Stimulated activated memory B cell treated with anti-CD40 and anti-IgM and Interleukin-4, amounts not matched to agents 10 μg/mL and 1 μg/mL and 100 μg/mL, for 72 hours (primary cell): ENCODE results near the gene XIAP.
A peak's percentile ranks its signal among the peaks of the same experiment; 100 is the strongest.

Source experiments
- ATAC-seq: fragments of 150-1000 bp; cut with Tn5 transposase; 2 replicates; pipeline ENCODE4 v1.10.0; 2021
- H3K27ac Mint-ChIP-seq: one replicate; pipeline ENCODE4 v1.8.0; 2022; ENCODE audit warnings: mild to moderate bottlenecking, mixed read lengths
- H3K27me3 Mint-ChIP-seq: one replicate; pipeline ENCODE4 v1.8.0; 2022; ENCODE audit warnings: mixed read lengths
- H3K36me3 Mint-ChIP-seq: one replicate; pipeline ENCODE4 v1.8.0; 2022; ENCODE audit warnings: mixed read lengths
- H3K4me1 Mint-ChIP-seq: one replicate; pipeline ENCODE4 v1.8.0; 2022; ENCODE audit warnings: mixed read lengths
- H3K4me3 Mint-ChIP-seq: one replicate; pipeline ENCODE4 v1.8.0; 2022; ENCODE audit warnings: mild to moderate bottlenecking, moderate library complexity, mixed read lengths
- H3K9me3 Mint-ChIP-seq: one replicate; pipeline ENCODE4 v1.8.0; 2022; ENCODE audit warnings: mixed read lengths

The XIAP gene

DNA sequence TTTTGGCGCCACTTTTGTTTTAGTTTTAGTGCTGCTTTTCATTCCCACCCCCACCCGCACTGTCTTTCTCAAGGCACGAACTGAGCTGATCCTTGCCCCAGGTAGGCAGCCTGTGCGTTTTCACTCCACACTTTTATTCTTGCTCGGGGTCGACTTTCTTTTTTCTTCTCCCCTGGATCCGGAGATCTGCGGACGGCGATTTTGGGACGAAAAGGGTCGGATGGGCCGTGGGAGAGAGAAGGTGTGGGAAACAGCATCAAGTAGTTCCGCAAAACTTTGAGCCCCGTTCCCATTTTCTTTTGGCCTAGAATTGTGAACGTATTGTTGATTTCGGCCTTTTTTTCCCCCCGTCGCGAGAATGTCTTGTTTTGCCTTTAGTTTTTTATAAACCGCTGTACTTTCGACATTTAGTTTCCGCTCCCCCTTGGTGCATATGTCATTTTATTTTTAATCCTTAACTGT lies 102.2 kb downstream of the XIAP start:
- peaks cover 7% of the 10 kb centered on the region for H3K36me3 Mint-ChIP-seq
- peaks cover 14% of the 10 kb centered on the region for H3K4me1 Mint-ChIP-seq
- peak overlapping the region; percentile 90 for H3K4me3 Mint-ChIP-seq
- no peaks in the 10 kb centered on the region for H3K9me3 Mint-ChIP-seq
- peak overlapping the region; percentile 100 for H3K27ac Mint-ChIP-seq
- no peak for ATAC-seq
- H3K27me3 Mint-ChIP-seq: no peaks in the 10 kb centered on the region

- Mint-ChIP-seq H3K9me3 (no peaks in the 10 kb centered on the region), H3K36me3 (peaks cover 7% of the 10 kb centered on the region), H3K27ac (peak overlapping the region; percentile 100), H3K4me3 (peak overlapping the region; percentile 90), H3K4me1 (peaks cover 14% of the 10 kb centered on the region), H3K27me3 (no peaks in the 10 kb centered on the region)
- peak; percentile 76 for ATAC-seq
These were observed 103.0 kb downstream of the XIAP start for GRCh38 chrX:123962794-123963373.
